SJCRH30 (cell line): ENCODE data around the gene RNF207. TPM values are rescaled to one million over a fixed set of nuclear protein-coding genes. Genes with fewer than 3 reads are reported as not detected.

ENCODE experiments used
- DNase-seq, 2 experiments: peaks; one replicate each; pipeline ENCODE4 v3.0.0-alpha.2; 2015 to 2020
- H3K27ac ChIP-seq: fragments of 250-450 bp; sonication (Bioruptor Pico); 2 replicates; pipeline ENCODE4 v1.5.1; 2020; ENCODE audit warnings: mild to moderate bottlenecking, moderate library complexity
- H3K27me3 ChIP-seq: fragments of 250-450 bp; sonication (Bioruptor Pico); 2 replicates; pipeline ENCODE4 v1.5.1; 2020; ENCODE audit warnings: mild to moderate bottlenecking, moderate library complexity
- H3K36me3 ChIP-seq: fragments of 250-450 bp; sonication (Bioruptor Pico); 2 replicates; pipeline ENCODE4 v1.5.1; 2020; ENCODE audit warnings: mild to moderate bottlenecking, moderate library complexity
- H3K4me1 ChIP-seq: fragments of 250-450 bp; sonication (Bioruptor Pico); 2 replicates; pipeline ENCODE4 v1.5.1; 2020; ENCODE audit warnings: mild to moderate bottlenecking, moderate library complexity
- H3K4me3 ChIP-seq: fragments of 250-450 bp; sonication (Bioruptor Pico); 2 replicates; pipeline ENCODE4 v1.5.1; 2020; ENCODE audit warnings: mild to moderate bottlenecking, moderate library complexity
- H3K9me3 ChIP-seq: fragments of 250-450 bp; sonication (Bioruptor Pico); replicated peaks from 2 replicates; pipeline ENCODE4 v1.5.1; 2020; ENCODE audit warnings: mild to moderate bottlenecking, moderate library complexity
- total RNA-seq: library from RNA; depleted of rRNA; stranded (reverse); fragments of >200 nt; shearing (Covaris generic); gene quantifications from 2 replicates; pipeline ENCODE4 v1.2.3, GENCODE V29; 2014

The RNF207 gene
- total RNA-seq, 1 experiment from 2014 or later: not detected

GRCh38 chr1:6251233-6251632 lies 45.3 kb downstream of the RNF207 start:
- H3K4me3 ChIP-seq: no peak overlapping the region
- no peaks in the 10 kb centered on the region for H3K27me3 ChIP-seq
- peak in 1 of 2 experiments; percentile 4 for DNase-seq
- no peaks in the 10 kb centered on the region for H3K9me3 ChIP-seq
- peaks cover 16% of the 10 kb centered on the region for H3K36me3 ChIP-seq
- H3K27ac ChIP-seq: no peak overlapping the region
- peaks cover 4% of the 10 kb centered on the region for H3K4me1 ChIP-seq

- H3K27ac ChIP-seq: no peak overlapping the region
- no peaks in the 10 kb centered on the region for H3K9me3 ChIP-seq
- H3K4me1 ChIP-seq: peaks cover 4% of the 10 kb centered on the region
- H3K4me3 ChIP-seq: no peak overlapping the region
- peaks cover 16% of the 10 kb centered on the region for H3K36me3 ChIP-seq
- DNase-seq: no peak
- no peaks in the 10 kb centered on the region for H3K27me3 ChIP-seq
Observed at GRCh38 chr1:6251681-6252373, 45.9 kb downstream of the RNF207 start.

GRCh38 chr1:6252374-6252710 lies 46.4 kb downstream of the RNF207 start:
- Histone ChIP-seq H3K36me3 (peaks cover 16% of the 10 kb centered on the region), H3K4me1 (no peaks in the 10 kb centered on the region), H3K27ac (no peak overlapping the region), H3K9me3 (no peaks in the 10 kb centered on the region), H3K27me3 (no peaks in the 10 kb centered on the region), H3K4me3 (no peak overlapping the region)
- DNase-seq: no peak

- no peak for DNase-seq
- no peaks in the 10 kb centered on the region for H3K4me1 ChIP-seq
- H3K27me3 ChIP-seq: no peaks in the 10 kb centered on the region
Observed at GRCh38 chr1:6253380-6253779, 47.5 kb downstream of the RNF207 start.

GRCh38 chr1:6254691-6255090 lies 48.8 kb downstream of the RNF207 start:
- Histone ChIP-seq H3K36me3 (peaks cover 16% of the 10 kb centered on the region), H3K4me3 (no peak overlapping the region), H3K27me3 (no peaks in the 10 kb centered on the region), H3K4me1 (0 out of 2 replicates have a peak, but pooled peaks cover 2% of the 10 kb centered on the region), H3K9me3 (no peaks in the 10 kb centered on the region), H3K27ac (no peak overlapping the region)
- DNase-seq: no peak

More at GRCh38 chr1:6253380-6253779, 47.5 kb downstream of the RNF207 start:
- no peak overlapping the region for H3K27ac ChIP-seq
- peaks cover 16% of the 10 kb centered on the region for H3K36me3 ChIP-seq
- H3K4me3 ChIP-seq: no peak overlapping the region
- no peaks in the 10 kb centered on the region for H3K9me3 ChIP-seq

GRCh38 chr1:6256645-6257044 lies 50.7 kb downstream of the RNF207 start:
- no peak overlapping the region for H3K27ac ChIP-seq
- peaks cover 16% of the 10 kb centered on the region for H3K36me3 ChIP-seq
- no peak for DNase-seq
- H3K4me3 ChIP-seq: no peak overlapping the region
- no peaks in the 10 kb centered on the region for H3K9me3 ChIP-seq
- 0 out of 2 replicates have a peak, but pooled peaks cover 4% of the 10 kb centered on the region for H3K4me1 ChIP-seq
- no peaks in the 10 kb centered on the region for H3K27me3 ChIP-seq

- no peak for DNase-seq
- Histone ChIP-seq H3K9me3 (no peaks in the 10 kb centered on the region), H3K36me3 (peaks cover 13% of the 10 kb centered on the region; the same call in 1 of the 2 replicates), H3K27me3 (no peaks in the 10 kb centered on the region), H3K4me1 (peaks cover 13% of the 10 kb centered on the region), H3K27ac (no peak overlapping the region), H3K4me3 (no peak overlapping the region)
Observed at GRCh38 chr1:6257541-6258069, 51.7 kb downstream of the RNF207 start.

- DNase-seq: no peak
- 0 out of 2 replicates have a peak, but pooled peaks cover 9% of the 10 kb centered on the region for H3K36me3 ChIP-seq
- no peaks in the 10 kb centered on the region for H3K27me3 ChIP-seq
- no peak overlapping the region for H3K4me3 ChIP-seq
- H3K9me3 ChIP-seq: no peaks in the 10 kb centered on the region
- H3K4me1 ChIP-seq: peaks cover 24% of the 10 kb centered on the region
- no peak overlapping the region for H3K27ac ChIP-seq
Observed at GRCh38 chr1:6258675-6259074, 52.8 kb downstream of the RNF207 start.

GRCh38 chr1:6259491-6260362 lies 53.8 kb downstream of the RNF207 start:
- peak overlapping the region; percentile 99 for H3K4me3 ChIP-seq
- peaks cover 26% of the 10 kb centered on the region for H3K4me1 ChIP-seq
- no peak overlapping the region; the same call in 1 of the 2 replicates for H3K27ac ChIP-seq
- DNase-seq: peak; percentile 88 to 90
- no peaks in the 10 kb centered on the region for H3K9me3 ChIP-seq
- no peaks in the 10 kb centered on the region for H3K36me3 ChIP-seq
- H3K27me3 ChIP-seq: no peaks in the 10 kb centered on the region

- Histone ChIP-seq H3K27me3 (no peaks in the 10 kb centered on the region), H3K36me3 (no peaks in the 10 kb centered on the region), H3K4me1 (peaks cover 26% of the 10 kb centered on the region), H3K9me3 (no peaks in the 10 kb centered on the region), H3K27ac (peak overlapping the region; percentile 72), H3K4me3 (peak overlapping the region; percentile 99)
- peak; percentile 76 to 87 for DNase-seq
Observed at GRCh38 chr1:6260433-6260934, 54.6 kb downstream of the RNF207 start.

- peak within 1 kb of the TSS; percentile 72 for H3K27ac ChIP-seq
- H3K4me3 ChIP-seq: peak within 1 kb of the TSS; percentile 99
- H3K36me3 ChIP-seq: no peaks in the 10 kb centered on the region
- no peaks in the 10 kb centered on the region for H3K9me3 ChIP-seq
- no peaks in the 10 kb centered on the region for H3K27me3 ChIP-seq
- DNase-seq: peak; percentile 80 to 85
- H3K4me1 ChIP-seq: peaks cover 26% of the 10 kb centered on the region
Observed at GRCh38 chr1:6260961-6261614, 55.2 kb downstream of the RNF207 start, which contains the start of gene GPR153. Gene GPR153, minus strand, starts transcription at chr1:6261098. Its CDS starts 6,193 bp downstream, at chr1:6254905.

GRCh38 chr1:6261615-6261995 lies 55.7 kb downstream of the RNF207 start:
- Histone ChIP-seq H3K4me3 (peak overlapping the region; percentile 99), H3K9me3 (no peaks in the 10 kb centered on the region), H3K27me3 (no peaks in the 10 kb centered on the region), H3K36me3 (no peaks in the 10 kb centered on the region), H3K4me1 (peaks cover 26% of the 10 kb centered on the region), H3K27ac (peak overlapping the region; percentile 72)
- DNase-seq: peak; percentile 96 to 98

GRCh38 chr1:6262555-6263420 lies 56.9 kb downstream of the RNF207 start:
- no peaks in the 10 kb centered on the region for H3K9me3 ChIP-seq
- H3K27me3 ChIP-seq: no peaks in the 10 kb centered on the region
- no peaks in the 10 kb centered on the region for H3K36me3 ChIP-seq
- peak overlapping the region; percentile 99 for H3K4me3 ChIP-seq
- peak overlapping the region; percentile 72 for H3K27ac ChIP-seq
- peaks cover 26% of the 10 kb centered on the region for H3K4me1 ChIP-seq
- DNase-seq: peak; percentile 75 to 84

GRCh38 chr1:6263716-6264115 lies 57.8 kb downstream of the RNF207 start:
- peaks cover 30% of the 10 kb centered on the region for H3K4me1 ChIP-seq
- no peaks in the 10 kb centered on the region for H3K36me3 ChIP-seq
- no peak for DNase-seq
- peak overlapping the region; percentile 72 for H3K27ac ChIP-seq
- no peaks in the 10 kb centered on the region for H3K9me3 ChIP-seq
- no peaks in the 10 kb centered on the region for H3K27me3 ChIP-seq
- no peak overlapping the region for H3K4me3 ChIP-seq
